Heart right ventricle (tissue), 16 donors: Measurements from ENCODE around the gene RALGAPA1. TPM values are rescaled to one million over a fixed set of nuclear protein-coding genes. Genes with fewer than 3 reads are reported as not detected.
A peak's percentile ranks its signal among the peaks of the same experiment; 100 is the strongest.

Source experiments
- ATAC-seq, 8 donors: fragments of 200-7000 bp; cut with Tn5 transposase; one replicate each; pipeline ENCODE4 v1.9.1; 2020; ENCODE audit warnings: mild to moderate bottlenecking in 8 of 8, moderate library complexity in 8 of 8, moderate number of reproducible peaks in 1 of 8
- DNase-seq, 2 donors: peaks; one replicate each; pipeline ENCODE4 v3.0.0-alpha.2; 2020
- H3K27ac ChIP-seq, 10 donors: fragments of 200-600 bp; sonication (generic) in 2 of 10; one replicate each; pipeline versions ENCODE4 v1.5.0 to v1.8.0; 2020 to 2022; ENCODE audit warnings: mild to moderate bottlenecking in 3 of 10
- H3K27me3 ChIP-seq, 7 donors: fragments of 200-600 bp; one replicate each; pipeline ENCODE4 v1.8.0; 2021 to 2022; ENCODE audit warnings: mild to moderate bottlenecking in 2 of 7
- H3K36me3 ChIP-seq, 9 donors: fragments of 200-600 bp; sonication (generic) in 1 of 9; one replicate each; pipeline versions ENCODE4 v1.5.0 to v1.8.0; 2020 to 2022; ENCODE audit warnings: mild to moderate bottlenecking in 2 of 9
- H3K4me1 ChIP-seq, 9 donors: fragments of 200-600 bp; sonication (generic) in 1 of 9; one replicate each; pipeline versions ENCODE4 v1.5.0 to v1.8.0; 2020 to 2022; ENCODE audit warnings: mild to moderate bottlenecking in 4 of 9
- H3K4me3 ChIP-seq, 10 donors: fragments of 200-600 bp; sonication (generic) in 2 of 10; one replicate each; pipeline versions ENCODE4 v1.5.0 to v1.8.0; 2020 to 2022; ENCODE audit warnings: mild to moderate bottlenecking in 7 of 10, moderate library complexity in 2 of 10
- H3K9me3 ChIP-seq, 11 donors: fragments of 200-600 bp in 10 of 11; sonication (generic) in 2 of 11; one replicate each; pipeline versions ENCODE4 v1.5.0 to v1.8.0; 2013 to 2022; ENCODE audit warnings: mild to moderate bottlenecking in 2 of 11, control low read depth in 1 of 11, moderate library complexity in 1 of 11
- WGBS, 2 donors: extraction: QIAGEN DNeasy Blood & Tissue Kit; methylation state at CpG; one replicate each; pipeline ENCODE4 v1.1.7; 2013; ENCODE audit warnings: inconsistent platforms in 1 of 2; 5-methylcytosine and 5-hydroxymethylcytosine counted together
- intact Hi-C, 10 donors: fragments of 100-400 bp; cut with DNase I; formaldehyde crosslinking; loops; one replicate each; pipeline versions ENCODE4 v1.11.1 to v1.14.2; 2022
- polyA plus RNA-seq, 2 donors: library from polyadenylated mRNA; stranded (reverse); fragments of 200-250 nt; gene quantifications; one replicate each; pipeline ENCODE4 v1.2.3, GENCODE V29; 2013
- total RNA-seq, 10 donors: library from RNA; stranded (reverse); fragmentation: NEBNext Ultra II Directional in 3 of 10; extraction: Animal tissue kit (Norgen Biotek cat#: 25700) in 3 of 10; gene quantifications; one replicate each; pipeline versions ENCODE4 v1.2.1 to v1.2.4, GENCODE V29; 2021 to 2023
- TF ChIP-seq, protein P1 (sequence below), 9 donors: fragments of 200-600 bp; sonication (generic) in 2 of 9; IDR thresholded peaks; one replicate each; pipeline versions ENCODE4 v1.5.0 to v1.8.0; 2021 to 2022; ENCODE audit warnings: antibody characterized with exemption in 9 of 9, mild to moderate bottlenecking in 5 of 9, moderate library complexity in 1 of 9
- donor health status: Arrhythmogenic right ventricular cardiomyopathy.
- donor health status: ischemic (EF 13 %, LVEDD 7.1; RV severe dilation, severe dysfunction).
- donor health status: healthy with polysubstance abuse.
- donor health status: DM: no; HTN: yes; CAD: no.
- donor health status: DM: no; HTN: no; CAD: no.
- donor health status: ischemic (EF 25% LVEDD 6.9; RV normal size, moderate dysfunction).
- donor health status: ischemic (EF 25% LVEDD 5.7; RV mildly dilated, moderate dysfunction).
- donor health status: healthy.
- donor health status: DM: yes; HTN: yes; CAD: no.
- donor health status: Ischemic cardiomyopathy.
- donor health status: ischemic (EF 35%, LVEDD 5.7; RV mildly dilated, moderate dysfunction).
- donor health status: nonischemic (EF 11% LVEDD 7.7; RV severe dilation, severe dysfunction).
- donor health status: DM: yes; HTN: yes; CAD: no.
- donor health status: PGD.
- donor health status: ischemic (EF 29% LVEDD 5.4; RV normal size, mild dysfunction).
- donor health status: nonischemic (EF 23%, LVEDD 6.1; RV moderate dilation, normal function).

Gene RALGAPA1
- total and polyA plus RNA-seq, 12 donors: 7.9 to 43.6 (median 35.3) TPM

DNA sequence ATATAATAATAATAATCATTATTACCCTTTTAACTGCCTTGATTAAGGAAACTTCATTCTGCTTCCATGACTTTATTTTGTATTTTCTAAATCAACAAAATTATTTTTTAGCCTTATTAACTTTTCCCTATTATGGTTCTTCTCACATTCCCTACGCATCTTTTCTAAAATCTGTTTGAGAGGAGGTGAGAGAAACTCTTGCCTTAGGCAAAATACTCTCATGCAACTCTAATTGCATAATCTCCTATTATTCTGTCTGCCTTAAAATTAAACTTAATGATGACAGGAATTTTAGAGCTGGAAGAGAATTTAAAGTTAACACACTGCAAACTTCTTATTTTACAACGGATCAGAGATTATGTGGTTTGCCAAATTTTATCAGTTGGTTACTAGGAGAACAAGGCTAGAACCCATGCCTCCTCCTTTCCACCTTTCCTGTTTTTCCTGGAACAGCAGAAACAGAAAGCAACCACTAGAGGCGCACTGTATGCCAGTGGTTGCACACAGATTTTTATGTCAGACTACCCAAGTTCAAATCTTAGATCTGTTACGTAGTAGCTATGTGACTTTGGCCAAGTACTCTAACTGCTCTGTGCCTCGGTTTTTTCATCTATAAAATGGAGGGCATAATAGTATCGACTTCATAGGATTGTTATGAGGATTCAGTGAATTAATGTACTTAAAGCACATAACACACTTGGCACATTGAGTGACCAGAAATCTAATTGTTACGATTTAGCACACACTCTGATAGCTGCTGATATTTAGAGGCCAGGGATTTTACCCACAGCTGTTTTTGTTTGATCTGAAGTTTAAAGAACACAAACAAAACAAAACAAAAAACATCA is 12.7 kb upstream of the RALGAPA1 start:
- Histone ChIP-seq H3K36me3 (no peaks in the 10 kb centered on the region), H3K27ac (no peak overlapping the region), H3K4me3 (no peak overlapping the region), H3K9me3 (no peaks in the 10 kb centered on the region), H3K27me3 (no peaks in the 10 kb centered on the region), H3K4me1 (peaks cover 0 to 5% (median 0%) of the 10 kb centered on the region in 9 donors)
- no peak for ATAC-seq
- WGBS, 2 donors: 26 to 27% methylated on average over 7 of the region's 7 CpGs
- intact Hi-C loops: no loop called here
- DNase-seq: no peak
- TF ChIP-seq, protein P1, sequence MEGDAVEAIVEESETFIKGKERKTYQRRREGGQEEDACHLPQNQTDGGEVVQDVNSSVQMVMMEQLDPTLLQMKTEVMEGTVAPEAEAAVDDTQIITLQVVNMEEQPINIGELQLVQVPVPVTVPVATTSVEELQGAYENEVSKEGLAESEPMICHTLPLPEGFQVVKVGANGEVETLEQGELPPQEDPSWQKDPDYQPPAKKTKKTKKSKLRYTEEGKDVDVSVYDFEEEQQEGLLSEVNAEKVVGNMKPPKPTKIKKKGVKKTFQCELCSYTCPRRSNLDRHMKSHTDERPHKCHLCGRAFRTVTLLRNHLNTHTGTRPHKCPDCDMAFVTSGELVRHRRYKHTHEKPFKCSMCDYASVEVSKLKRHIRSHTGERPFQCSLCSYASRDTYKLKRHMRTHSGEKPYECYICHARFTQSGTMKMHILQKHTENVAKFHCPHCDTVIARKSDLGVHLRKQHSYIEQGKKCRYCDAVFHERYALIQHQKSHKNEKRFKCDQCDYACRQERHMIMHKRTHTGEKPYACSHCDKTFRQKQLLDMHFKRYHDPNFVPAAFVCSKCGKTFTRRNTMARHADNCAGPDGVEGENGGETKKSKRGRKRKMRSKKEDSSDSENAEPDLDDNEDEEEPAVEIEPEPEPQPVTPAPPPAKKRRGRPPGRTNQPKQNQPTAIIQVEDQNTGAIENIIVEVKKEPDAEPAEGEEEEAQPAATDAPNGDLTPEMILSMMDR (IDR thresholded peaks at IDR 0.05): peak; percentile 34 to 79 (median 67)

DNA sequence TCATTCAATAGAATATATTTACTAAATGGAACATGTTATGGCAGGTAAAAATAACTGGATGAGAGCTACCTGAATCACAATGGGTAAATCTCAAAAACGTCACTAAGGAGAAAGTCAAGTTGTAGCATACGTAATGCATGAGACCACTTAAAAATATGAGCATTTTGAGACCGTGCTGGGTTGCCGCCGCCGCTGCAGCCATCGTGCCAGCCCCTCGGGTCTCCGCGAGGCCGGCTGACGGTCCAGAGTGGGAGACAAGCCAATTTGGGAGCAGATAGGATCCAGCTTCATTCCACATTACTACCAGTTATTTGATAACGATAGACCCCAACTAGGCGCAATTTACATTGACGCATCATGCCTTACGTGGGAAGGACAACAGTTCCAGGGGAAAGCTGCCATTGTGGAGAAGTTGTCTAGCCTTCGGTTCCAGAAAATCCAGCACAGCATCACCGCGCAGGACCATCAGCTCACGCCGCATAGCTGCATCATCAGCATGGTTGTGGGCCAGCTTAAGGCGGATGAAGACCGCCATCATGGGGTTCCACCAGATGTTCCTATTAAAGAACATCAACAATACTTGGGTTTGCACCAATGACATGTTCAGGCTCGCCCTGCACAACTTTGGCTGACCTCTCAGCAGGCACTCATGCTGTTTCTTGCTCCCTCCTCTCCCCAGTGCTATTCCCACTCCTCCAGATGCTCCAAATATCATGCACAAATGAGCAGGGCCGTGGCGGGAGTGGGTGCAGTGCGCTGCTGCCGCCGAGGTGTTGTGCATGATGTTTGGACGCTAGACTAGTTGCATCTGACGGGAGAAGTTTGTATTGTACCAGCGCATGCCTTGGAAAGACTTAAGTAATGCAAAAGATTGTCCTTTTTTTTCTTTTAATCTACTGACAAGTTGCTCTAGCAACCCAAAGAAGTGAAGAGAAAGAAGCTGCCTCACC is 10.8 kb upstream of the RALGAPA1 start:
- DNase-seq (no peak), ATAC-seq (no peak)
- Histone ChIP-seq H3K9me3 (no peaks in the 10 kb centered on the region), H3K4me3 (no peak overlapping the region), H3K27me3 (no peaks in the 10 kb centered on the region), H3K27ac (no peak overlapping the region), H3K4me1 (no peaks in the 10 kb centered on the region), H3K36me3 (no peaks in the 10 kb centered on the region)
- TF ChIP-seq, protein P1 (IDR thresholded peaks at IDR 0.05): no peak
- intact Hi-C loops: loop anchor here in 2 of 10 donors (10.0 kb wide), 2 partner anchors 135 to 695 kb away; partner anchors contain the start of genes PPP2R3C (in 1 of the 2) and PRORP (in 1 of the 2)
- 93% methylated on average over 32 of the region's 32 CpGs for WGBS, 2 donors

DNA sequence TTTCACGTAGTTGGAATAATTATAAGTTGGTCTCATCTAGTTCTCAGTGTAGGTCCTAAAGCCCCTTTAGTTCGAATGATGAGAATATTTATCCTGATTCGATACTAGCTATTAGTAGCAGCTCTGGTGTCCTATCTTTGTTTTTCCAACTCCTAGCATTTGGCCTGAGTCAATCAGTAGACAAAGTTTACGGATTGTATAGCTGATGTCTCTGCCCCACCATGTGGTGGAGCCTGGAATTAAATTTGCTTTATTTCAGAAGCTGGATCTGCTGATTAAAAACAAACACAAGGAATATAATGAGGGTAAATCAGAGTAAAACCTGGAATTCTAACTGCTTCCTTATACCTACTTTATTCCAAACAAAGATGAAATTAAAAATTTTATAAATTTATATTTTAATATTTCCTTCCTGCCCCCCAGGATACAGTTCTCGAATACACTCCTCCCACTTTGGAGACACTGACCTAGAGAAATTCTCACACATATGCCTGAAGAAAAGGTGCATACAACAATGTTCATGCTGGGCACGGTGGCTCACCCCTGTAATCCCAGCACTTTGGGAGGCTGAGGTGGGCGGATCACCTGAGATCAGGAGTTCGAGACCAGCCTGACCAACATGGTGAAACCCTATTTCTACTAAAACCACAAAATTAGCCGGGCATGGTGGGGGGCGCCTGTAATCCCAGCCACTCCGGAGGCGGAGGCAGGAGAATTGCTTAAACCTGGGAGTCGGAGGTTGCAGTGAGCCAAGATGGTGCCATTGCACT is 9.4 kb upstream of the RALGAPA1 start:
- Histone ChIP-seq H3K27me3 (no peaks in the 10 kb centered on the region), H3K27ac (no peak overlapping the region), H3K4me1 (no peaks in the 10 kb centered on the region), H3K9me3 (no peaks in the 10 kb centered on the region), H3K36me3 (no peaks in the 10 kb centered on the region), H3K4me3 (no peak overlapping the region)
- TF ChIP-seq, protein P1 (IDR thresholded peaks at IDR 0.05): peak; percentile 21 to 67 (median 60)
- intact Hi-C loops: loop anchor here in 2 of 10 donors (10.0 kb wide), 2 partner anchors 134 to 694 kb away; partner anchors contain the start of genes PPP2R3C (in 1 of the 2) and PRORP (in 1 of the 2)
- peak in 4 of 8 donors; percentile 38 to 71 (median 68) for ATAC-seq
- WGBS, 2 donors: 68 to 70% methylated on average over 13 of the region's 13 CpGs
- peak in 1 of 2 donors; percentile 27 for DNase-seq
